GM18519 (cell line): ENCODE measurements around the gene GDPD4.

ENCODE experiments used
- ATAC-seq: cut with Tn5 transposase; IDR thresholded peaks from one replicate; pipeline ENCODE4 v1.9.1; 2021; ENCODE audit warnings: mild to moderate bottlenecking, moderate library complexity; ENCODE audit not compliant: unreplicated experiment, low FRiP score

Gene GDPD4

DNA sequence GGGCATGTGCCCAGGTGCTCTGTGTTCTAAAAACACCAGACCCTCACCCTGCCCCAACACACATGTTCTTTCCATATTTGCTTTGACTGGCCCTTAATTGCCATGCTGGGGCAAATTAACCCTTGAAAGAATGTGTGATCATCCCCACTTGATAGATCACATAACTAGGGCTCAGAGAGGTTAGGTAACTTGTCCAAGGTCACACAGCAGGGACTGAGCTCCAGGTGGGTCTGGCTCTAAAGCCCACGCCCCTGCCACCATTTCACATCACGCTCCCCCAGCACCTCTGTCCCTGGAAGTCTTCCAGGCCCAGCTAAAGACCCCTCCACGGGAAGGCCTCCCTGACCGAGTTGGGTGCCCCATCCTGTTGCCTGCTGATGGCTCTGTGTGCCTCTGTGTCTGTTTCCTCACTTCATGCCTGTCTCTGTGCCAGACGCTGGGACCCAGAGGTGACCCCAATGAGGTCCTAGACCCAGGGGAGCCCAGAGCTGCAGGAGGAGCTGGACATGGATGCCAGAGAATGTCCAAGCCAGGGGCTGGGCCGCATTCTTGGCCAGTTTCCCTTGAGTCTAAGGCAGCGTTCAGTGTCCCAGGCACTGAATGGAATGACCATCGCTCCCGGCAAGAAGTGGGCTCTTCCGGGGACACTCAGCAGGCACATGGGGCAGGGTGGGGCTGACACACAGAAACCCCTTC lies 93.7 kb downstream of the GDPD4 start:
- ATAC-seq = no peak

DNA sequence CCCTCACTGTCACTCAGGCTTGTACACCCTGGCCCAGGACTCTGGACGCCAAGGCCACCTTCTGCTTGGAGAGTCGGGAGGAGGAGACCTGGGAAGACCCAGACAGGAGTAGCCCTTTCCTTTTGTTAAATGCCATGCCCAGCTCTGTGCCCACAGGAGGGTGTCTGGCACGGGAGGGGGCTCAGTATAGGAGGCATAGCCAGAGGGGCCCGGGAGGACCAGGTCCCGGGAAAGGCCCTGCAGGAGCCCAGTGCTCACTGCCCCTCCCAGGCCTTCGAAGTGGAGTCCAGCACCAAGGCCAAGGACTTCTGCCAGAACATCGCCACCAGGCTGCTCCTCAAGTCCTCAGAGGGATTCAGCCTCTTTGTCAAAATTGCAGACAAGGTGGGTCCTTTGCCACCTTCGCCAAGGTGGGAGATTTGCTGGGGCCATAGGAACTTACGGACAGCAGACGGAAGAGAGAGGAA lies 94.4 kb downstream of the GDPD4 start:
- no peak for ATAC-seq

- no peak for ATAC-seq
These were observed 95.0 kb downstream of the GDPD4 start for GRCh38 chr11:77206264-77207018.

DNA sequence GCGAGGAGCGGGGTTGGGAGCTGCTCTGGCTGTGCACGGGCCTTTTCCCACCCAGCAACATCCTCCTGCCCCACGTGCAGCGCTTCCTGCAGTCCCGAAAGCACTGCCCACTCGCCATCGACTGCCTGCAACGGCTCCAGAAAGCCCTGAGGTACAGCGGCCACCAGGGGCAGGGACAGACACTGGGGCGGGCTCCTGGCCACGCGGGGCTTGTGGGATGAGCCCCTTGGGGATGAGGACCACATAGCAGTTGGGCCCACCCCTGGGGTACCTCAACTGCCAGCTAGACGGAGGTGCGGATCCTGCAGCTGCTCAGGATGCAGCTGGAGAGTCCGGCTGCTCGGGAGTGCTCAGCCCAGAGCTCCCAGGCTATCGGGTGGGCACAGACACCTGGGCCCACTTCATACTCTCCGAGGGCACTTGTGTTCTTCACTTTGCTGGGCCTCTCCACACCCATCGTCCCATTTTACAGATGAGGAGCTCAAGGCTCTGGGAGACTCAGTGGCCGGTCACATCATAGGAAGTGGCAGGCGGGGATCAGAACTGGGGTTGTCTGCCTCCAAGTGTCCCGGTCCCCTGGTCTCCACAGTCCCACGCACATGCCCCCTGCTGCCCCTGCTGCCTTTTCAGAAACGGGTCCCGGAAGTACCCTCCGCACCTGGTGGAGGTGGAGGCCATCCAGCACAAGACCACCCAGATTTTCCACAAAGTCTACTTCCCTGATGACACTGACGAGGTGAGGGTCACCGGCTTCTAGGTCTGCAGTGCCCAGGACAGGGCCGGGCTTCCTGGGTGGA lies 95.8 kb downstream of the GDPD4 start:
- no peak for ATAC-seq

GRCh38 chr11:77204754-77205466 lies 96.6 kb downstream of the GDPD4 start:
- no peak for ATAC-seq

DNA sequence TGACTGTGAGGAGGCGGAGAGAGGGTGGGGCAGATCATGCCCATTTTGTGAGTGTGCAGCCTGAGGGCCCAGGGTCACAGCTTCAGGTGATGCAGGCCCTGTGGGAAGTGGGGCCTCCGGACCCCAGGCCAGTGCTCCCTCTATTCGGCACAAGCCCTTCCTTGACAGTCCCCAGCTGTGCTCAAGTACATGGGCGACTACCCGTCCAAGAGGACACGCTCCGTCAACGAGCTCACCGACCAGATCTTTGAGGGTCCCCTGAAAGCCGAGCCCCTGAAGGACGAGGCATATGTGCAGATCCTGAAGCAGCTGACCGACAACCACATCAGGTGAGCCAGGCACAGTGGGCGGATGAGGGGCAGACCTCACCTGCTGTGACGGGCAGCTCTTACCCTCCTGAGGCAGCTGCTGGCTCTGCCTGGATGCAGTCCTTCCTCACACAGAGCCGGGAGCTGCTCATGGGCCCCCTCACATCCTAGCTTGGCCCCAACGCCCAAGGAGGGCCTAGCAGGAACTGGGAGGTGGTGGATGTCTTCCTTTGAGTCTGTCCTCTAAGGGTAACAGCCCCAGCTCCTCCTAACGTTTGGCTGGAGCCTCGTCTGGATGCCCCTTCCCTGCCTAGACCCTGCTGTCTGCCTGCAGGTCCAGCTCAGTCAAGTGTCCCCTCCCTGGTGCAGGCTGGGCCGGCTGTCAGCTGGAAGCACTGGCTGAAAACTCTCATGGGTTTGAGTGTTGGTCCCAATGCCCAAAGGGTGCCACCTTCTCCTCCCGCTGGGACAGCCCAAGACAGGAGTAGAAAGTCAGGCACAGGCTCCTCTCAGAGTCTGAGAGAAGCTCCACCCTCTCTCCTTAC lies 97.4 kb downstream of the GDPD4 start:
- ATAC-seq = no peak

DNA sequence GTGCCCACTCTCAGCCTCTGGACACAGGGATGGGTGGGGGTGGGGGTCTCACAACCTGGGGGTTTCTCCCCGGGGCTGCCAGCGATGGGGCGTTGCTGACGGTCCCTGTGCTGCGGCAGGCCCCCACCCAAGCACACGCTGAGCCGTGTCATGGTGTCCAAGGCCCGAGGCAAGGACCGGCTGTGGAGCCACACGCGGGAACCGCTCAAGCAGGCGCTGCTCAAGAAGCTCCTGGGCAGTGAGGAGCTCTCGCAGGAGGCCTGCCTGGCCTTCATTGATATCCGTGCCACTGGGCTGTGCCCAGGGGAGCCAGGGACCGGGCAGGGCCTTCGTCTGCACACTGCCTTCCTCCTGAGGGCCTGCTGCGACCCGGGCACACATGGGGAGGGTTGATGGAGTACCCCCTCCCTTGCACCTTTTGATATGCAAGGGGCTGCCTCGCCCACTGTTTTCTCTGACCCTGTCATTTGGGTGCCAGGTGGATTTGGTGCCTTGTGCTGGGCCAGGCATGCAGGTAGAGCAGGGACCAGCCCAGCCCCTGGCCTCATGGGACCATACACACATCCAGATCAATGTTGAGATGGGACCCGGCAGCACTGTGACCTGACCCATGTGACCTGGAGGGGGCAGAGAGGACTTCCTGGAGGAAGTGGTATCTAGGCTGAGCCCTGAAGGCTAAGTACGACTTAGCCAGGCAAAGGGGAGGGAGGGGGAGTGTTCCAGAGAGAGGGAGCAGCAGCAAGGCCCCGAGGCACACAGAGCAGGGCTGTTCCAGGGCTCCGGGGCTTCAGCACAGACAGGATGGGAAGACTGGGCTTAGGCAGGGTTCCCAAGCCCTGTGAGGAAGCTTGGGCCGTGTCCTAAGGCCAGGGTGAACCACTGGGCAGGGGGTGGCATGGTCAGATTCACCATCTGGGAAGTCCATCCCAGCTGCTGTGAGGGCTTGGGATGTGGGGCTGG lies 98.3 kb downstream of the GDPD4 start:
- no peak for ATAC-seq

DNA sequence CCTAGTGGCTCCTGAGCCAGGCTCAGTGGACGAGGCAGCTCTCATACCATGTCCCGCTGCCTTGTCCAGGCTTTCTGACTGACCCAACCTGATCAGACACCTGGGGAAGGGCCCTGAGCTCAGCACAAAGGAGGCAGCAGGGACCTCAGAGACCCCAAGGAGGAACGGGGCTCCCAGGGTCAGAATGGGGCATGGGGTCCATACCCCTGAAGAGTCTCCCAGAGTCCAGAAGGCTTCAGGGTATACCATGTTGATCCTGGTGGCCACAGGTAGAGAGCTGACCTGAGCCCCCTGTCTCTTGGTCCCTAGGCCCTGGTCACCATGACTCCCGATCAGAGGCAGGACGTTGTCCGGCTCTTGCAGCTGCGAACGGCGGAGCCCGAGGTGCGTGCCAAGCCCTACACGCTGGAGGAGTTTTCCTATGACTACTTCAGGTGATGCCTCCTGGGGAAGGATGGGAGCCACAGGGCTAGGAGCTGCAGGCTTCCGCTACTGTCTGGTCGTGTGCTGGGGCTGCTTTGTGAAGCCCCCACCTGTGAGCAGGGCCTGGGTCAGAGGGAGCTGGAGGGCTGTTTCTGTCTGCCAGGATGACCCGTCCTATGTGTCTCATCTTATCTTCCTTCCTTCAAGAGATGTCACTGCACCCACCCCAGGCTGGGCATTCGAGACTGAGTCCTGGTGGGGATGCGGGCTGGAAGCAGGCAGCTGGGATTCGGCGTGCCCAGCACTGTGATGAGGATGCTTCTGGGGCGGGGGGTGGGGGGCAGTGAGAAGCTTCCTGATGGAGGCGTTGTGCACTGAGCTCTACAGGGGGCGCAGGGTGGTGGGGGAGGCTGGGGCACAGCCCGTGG lies 99.3 kb downstream of the GDPD4 start:
- no peak for ATAC-seq

GRCh38 chr11:77201370-77201769 lies 100.1 kb downstream of the GDPD4 start:
- no peak for ATAC-seq

- no peak for ATAC-seq
These were observed 100.9 kb downstream of the GDPD4 start for GRCh38 chr11:77200351-77201268.

DNA sequence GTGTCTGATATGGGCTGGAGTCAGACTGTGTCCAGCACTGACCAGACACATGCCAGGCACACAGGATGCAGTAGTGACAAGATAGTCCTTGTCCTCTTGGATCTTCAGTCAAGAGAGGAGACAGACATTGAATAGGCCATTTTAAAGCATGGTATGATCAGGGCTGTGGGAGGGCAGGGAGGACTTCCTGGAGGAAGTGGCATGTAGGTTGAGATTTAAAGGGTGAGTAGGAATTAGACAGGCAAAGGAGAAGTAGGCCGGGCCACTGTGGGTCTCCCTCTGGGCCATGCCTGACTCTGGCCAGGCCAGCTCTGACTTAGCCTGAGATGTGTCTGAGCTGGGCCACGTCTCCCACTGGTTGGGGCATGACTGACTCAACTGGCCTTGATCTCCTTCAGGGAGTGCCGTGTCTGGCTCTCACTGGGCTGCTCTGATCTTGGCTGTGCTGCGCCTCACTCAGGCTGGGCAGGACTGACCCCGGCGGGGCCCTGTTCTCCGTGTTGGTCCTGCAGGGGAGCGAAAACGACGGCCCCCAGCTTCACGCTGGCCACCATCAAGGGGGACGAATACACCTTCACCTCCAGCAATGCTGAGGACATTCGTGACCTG lies 102.2 kb downstream of the GDPD4 start:
- ATAC-seq = no peak

DNA sequence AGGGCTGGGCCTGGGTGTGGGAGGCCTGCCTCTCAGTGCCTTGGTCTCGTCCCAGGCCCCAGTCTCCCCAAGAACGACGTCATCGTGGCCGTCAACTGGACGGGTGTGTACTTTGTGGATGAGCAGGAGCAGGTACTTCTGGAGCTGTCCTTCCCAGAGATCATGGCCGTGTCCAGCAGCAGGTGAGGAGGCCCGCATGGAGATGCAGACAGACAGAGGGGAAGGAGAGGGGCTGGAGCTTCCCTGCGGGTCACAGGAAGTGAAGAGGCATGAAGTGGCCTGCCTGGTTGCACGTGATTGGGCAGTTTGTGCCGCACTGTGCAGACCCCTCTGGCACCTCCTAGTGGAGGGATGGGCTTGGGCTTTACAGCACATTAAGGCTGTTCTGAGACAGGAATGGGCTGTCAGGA lies 103.0 kb downstream of the GDPD4 start:
- no peak for ATAC-seq

DNA sequence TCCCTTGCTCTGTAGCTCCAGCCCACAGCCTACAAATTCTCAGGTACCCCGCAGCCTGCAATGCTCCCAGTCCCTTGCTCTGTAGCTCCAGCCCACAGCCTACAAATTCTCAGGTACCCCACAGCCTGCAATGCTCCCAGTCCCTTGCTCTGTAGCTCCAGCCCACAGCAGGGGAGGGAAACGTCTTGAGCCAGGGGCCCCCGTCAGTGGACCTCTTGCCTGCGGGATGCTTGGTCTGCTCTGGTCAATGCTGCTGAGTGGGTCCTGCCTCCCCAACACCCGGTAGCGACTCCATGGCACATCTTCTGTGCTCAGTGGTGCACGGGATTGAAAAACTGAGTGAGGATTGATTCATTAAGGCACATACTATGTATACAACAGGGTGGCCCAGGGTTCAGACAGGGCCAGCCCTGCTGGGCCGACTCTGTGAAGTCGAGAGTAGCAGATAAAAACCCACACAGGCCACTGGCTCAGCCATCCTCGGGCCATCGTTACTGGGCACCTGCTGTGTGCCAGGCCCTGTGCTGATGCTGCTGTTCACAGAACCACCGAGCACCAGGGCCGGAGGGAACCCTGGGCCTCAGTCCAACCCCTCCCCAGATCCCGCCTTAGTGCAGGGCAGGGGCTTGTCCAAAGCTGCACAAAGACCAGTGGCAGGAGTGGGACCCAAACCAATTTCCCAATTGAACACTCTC lies 103.7 kb downstream of the GDPD4 start:
- no peak for ATAC-seq

GRCh38 chr11:77196961-77197360 lies 104.5 kb downstream of the GDPD4 start:
- no peak for ATAC-seq

GRCh38 chr11:77195071-77195755 lies 106.3 kb downstream of the GDPD4 start:
- ATAC-seq = no peak
